CD4-positive, alpha-beta T cell (primary cell): Measurements from ENCODE around the gene SLC35D2. TPM values are rescaled to one million over a fixed set of nuclear protein-coding genes. Genes with fewer than 3 reads are reported as not detected.

ENCODE experiments used
- ATAC-seq: fragments of 200-7000 bp; cut with Tn5 transposase; one replicate; pipeline ENCODE4 v1.10.0; 2022; ENCODE audit warnings: mild to moderate bottlenecking; ENCODE audit not compliant: poor library complexity
- CTCF ChIA-PET: fragments of 350-600 bp; sonication (Branson Sonifier 250); formaldehyde crosslinking; loops from one replicate; lab custom pipeline; 2021; ENCODE audit warnings: antibody characterized with exemption, inconsistent platforms; lab: Charles Lee
- POLR2A ChIA-PET: fragments of 350-600 bp; sonication (Branson Sonifier 250); formaldehyde crosslinking; loops from one replicate; lab custom pipeline; 2021; ENCODE audit warnings: antibody characterized with exemption, inconsistent platforms; lab: Charles Lee
- DNase-seq, 14 experiments: peaks; one replicate each; pipeline ENCODE4 v3.0.0-alpha.2; 2013 to 2020; ENCODE audit warnings: mixed read lengths in 2 of 14
- H3K27ac ChIP-seq, 2 donors: one replicate each; pipeline versions ENCODE4 v1.5.1 to v1.7.0; 2013; ENCODE audit warnings: low read length in 2 of 2, low read depth in 1 of 2, mild to moderate bottlenecking in 1 of 2
- H3K27me3 ChIP-seq, 2 experiments: 1 replicate in 1 of 2; 2 replicates in 1 of 2; pipeline versions ENCODE4 v1.6.1 to v1.7.0; 2013; ENCODE audit warnings: low read length in 2 of 2, control low read depth in 1 of 2, mild to moderate bottlenecking in 1 of 2, moderate library complexity in 1 of 2; ENCODE audit not compliant: insufficient read depth in 2 of 2, control insufficient read depth in 1 of 2
- H3K36me3 ChIP-seq: one replicate; pipeline ENCODE4 v1.6.1; 2013; ENCODE audit warnings: low read length, control low read depth; ENCODE audit not compliant: insufficient read depth
- H3K4me1 ChIP-seq: one replicate; pipeline ENCODE4 v1.6.1; 2013; ENCODE audit warnings: low read length, control low read depth; ENCODE audit not compliant: insufficient read depth
- H3K4me3 ChIP-seq: one replicate; pipeline ENCODE4 v1.5.1; 2013; ENCODE audit warnings: mild to moderate bottlenecking, low read length, moderate library complexity
- H3K9me3 ChIP-seq, 2 experiments: 1 replicate in 1 of 2; 2 replicates in 1 of 2; pipeline versions ENCODE4 v1.6.1 to v1.7.0; 2013; ENCODE audit warnings: low read length in 2 of 2, mild to moderate bottlenecking in 2 of 2, control low read depth in 1 of 2, moderate library complexity in 1 of 2; ENCODE audit not compliant: control insufficient read depth in 1 of 2, insufficient read depth in 1 of 2
- H3K27ac Mint-ChIP-seq: one replicate; pipeline ENCODE4 v1.8.0; 2020; ENCODE audit warnings: mixed read lengths
- H3K27me3 Mint-ChIP-seq: one replicate; pipeline ENCODE4 v1.8.0; 2021; ENCODE audit warnings: mixed read lengths
- H3K36me3 Mint-ChIP-seq: one replicate; pipeline ENCODE4 v1.8.0; 2021; ENCODE audit warnings: low read depth, mixed read lengths
- H3K4me1 Mint-ChIP-seq: one replicate; pipeline ENCODE4 v1.8.0; 2021; ENCODE audit warnings: low read depth, mixed read lengths
- H3K4me3 Mint-ChIP-seq: one replicate; pipeline ENCODE4 v1.8.0; 2020; ENCODE audit warnings: mild to moderate bottlenecking, mixed read lengths
- H3K9me3 Mint-ChIP-seq: one replicate; pipeline ENCODE4 v1.8.0; 2020; ENCODE audit warnings: mixed read lengths
- intact Hi-C, 2 experiments: fragments of 100-400 bp; cut with DNase I in 1 of 2; cut with micrococcal nuclease in 1 of 2; formaldehyde crosslinking; loops; one replicate each; pipeline versions ENCODE4 v1.15.1 to v1.9.0; 2023 to 2025; cut with DNase I, micrococcal nuclease
- total RNA-seq, 174 experiments: library from RNA in 2 of 174; stranded (reverse) in 2 of 174; gene quantifications; one replicate each; pipeline ENCODE4 v1.2.3 and lab custom pipeline; 2021 to 2026
- TF ChIP-seq, protein P1 (sequence below): fragments of 200-600 bp; IDR thresholded peaks from one replicate; pipeline ENCODE4 v1.8.0; 2022; ENCODE audit warnings: antibody characterized with exemption, mild to moderate bottlenecking

The SLC35D2 gene
- total RNA-seq, 2 experiments from 2014 or later, result 13.2 to 14.7 TPM

DNA sequence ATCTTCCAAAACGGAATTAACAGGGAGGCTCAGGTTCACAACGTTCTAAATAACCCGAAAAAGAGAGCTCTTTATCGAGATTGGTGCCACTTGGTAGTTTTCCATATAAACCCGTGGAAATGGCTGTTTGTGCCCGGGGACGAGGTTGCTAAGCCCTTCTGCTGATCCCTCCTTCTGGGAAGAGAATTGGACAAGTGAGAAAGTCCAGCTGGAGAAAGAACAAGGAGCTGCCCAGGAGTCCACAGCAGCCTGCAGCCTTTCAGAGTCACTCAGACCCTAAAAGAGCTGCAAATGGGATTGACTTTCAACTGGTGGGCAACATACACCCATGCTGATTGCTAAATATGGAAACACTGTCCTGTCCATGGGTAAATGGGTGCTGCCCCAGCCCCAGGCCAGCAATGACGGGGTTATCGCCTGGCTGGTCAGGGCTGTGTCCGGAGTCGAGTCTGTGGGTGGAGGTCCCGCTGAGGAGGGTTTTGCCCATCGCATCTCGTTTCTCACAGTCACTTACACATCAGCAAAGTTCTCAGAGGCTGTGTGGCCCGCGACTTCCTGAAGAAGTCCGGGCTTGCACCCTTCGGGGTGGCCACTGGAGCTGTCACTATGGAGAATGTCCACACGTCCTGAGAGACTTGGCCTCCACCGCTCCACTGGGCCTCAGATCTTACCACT, 40.8 kb downstream of the SLC35D2 start:
- DNase-seq (no peak), ATAC-seq (no peak)
- Histone ChIP-seq H3K9me3 (no peaks in the 10 kb centered on the region), H3K27ac (no peak overlapping the region), H3K36me3 (no peaks in the 10 kb centered on the region), H3K27me3 (no peaks in the 10 kb centered on the region), H3K4me1 (no peaks in the 10 kb centered on the region), H3K4me3 (no peak overlapping the region)
- TF ChIP-seq, protein P1, sequence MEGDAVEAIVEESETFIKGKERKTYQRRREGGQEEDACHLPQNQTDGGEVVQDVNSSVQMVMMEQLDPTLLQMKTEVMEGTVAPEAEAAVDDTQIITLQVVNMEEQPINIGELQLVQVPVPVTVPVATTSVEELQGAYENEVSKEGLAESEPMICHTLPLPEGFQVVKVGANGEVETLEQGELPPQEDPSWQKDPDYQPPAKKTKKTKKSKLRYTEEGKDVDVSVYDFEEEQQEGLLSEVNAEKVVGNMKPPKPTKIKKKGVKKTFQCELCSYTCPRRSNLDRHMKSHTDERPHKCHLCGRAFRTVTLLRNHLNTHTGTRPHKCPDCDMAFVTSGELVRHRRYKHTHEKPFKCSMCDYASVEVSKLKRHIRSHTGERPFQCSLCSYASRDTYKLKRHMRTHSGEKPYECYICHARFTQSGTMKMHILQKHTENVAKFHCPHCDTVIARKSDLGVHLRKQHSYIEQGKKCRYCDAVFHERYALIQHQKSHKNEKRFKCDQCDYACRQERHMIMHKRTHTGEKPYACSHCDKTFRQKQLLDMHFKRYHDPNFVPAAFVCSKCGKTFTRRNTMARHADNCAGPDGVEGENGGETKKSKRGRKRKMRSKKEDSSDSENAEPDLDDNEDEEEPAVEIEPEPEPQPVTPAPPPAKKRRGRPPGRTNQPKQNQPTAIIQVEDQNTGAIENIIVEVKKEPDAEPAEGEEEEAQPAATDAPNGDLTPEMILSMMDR, result no peak
- ChIA-PET POLR2A (no interaction called here), CTCF (interaction anchor here (1.1 kb wide), 1 partner anchor 15 kb away, joined by 3 read pairs; no protein-coding TSS in a partner anchor)
- H3K27ac Mint-ChIP-seq, result no peak overlapping the region
- no peaks in the 10 kb centered on the region for H3K4me1 Mint-ChIP-seq
- H3K4me3 Mint-ChIP-seq, result no peak overlapping the region
- intact Hi-C loops, result no loop called here
- H3K9me3 Mint-ChIP-seq, result no peaks in the 10 kb centered on the region
- H3K36me3 Mint-ChIP-seq, result no peaks in the 10 kb centered on the region
- no peaks in the 10 kb centered on the region for H3K27me3 Mint-ChIP-seq

- H3K36me3 Mint-ChIP-seq, result no peaks in the 10 kb centered on the region
- Histone ChIP-seq H3K36me3 (no peaks in the 10 kb centered on the region), H3K4me1 (no peaks in the 10 kb centered on the region), H3K4me3 (no peak overlapping the region), H3K9me3 (no peaks in the 10 kb centered on the region), H3K27me3 (no peaks in the 10 kb centered on the region), H3K27ac (no peak overlapping the region)
- no peaks in the 10 kb centered on the region for H3K27me3 Mint-ChIP-seq
- no peak overlapping the region for H3K27ac Mint-ChIP-seq
- ChIA-PET POLR2A (no interaction called here), CTCF (no interaction called here)
- no peaks in the 10 kb centered on the region for H3K4me1 Mint-ChIP-seq
- intact Hi-C loops, result no loop called here
- no peak for DNase-seq
- TF ChIP-seq, protein P1, result no peak
- H3K9me3 Mint-ChIP-seq, result no peaks in the 10 kb centered on the region
- no peak for ATAC-seq
- no peak overlapping the region for H3K4me3 Mint-ChIP-seq
Measured at GRCh38 chr9:96340707-96341106, 42.8 kb downstream of the SLC35D2 start.

- no peak for ATAC-seq
- H3K27me3 Mint-ChIP-seq, result no peaks in the 10 kb centered on the region
- POLR2A ChIA-PET, result no interaction called here
Measured at GRCh38 chr9:96338299-96338698, 45.2 kb downstream of the SLC35D2 start.

More at GRCh38 chr9:96338299-96338698, 45.2 kb downstream of the SLC35D2 start:
- CTCF ChIA-PET, result no interaction called here
- Mint-ChIP-seq H3K36me3 (no peaks in the 10 kb centered on the region), H3K9me3 (no peaks in the 10 kb centered on the region), H3K27ac (no peak overlapping the region), H3K4me3 (no peak overlapping the region), H3K4me1 (no peaks in the 10 kb centered on the region)
- Histone ChIP-seq H3K4me3 (no peak overlapping the region), H3K36me3 (no peaks in the 10 kb centered on the region), H3K9me3 (no peaks in the 10 kb centered on the region), H3K4me1 (no peaks in the 10 kb centered on the region), H3K27ac (no peak overlapping the region), H3K27me3 (no peaks in the 10 kb centered on the region)
- intact Hi-C loops, result no loop called here
- no peak for DNase-seq
- TF ChIP-seq, protein P1, result no peak
